HepG2 (cell line): ENCODE results near the gene C1orf87. TPM values are rescaled to one million over a fixed set of nuclear protein-coding genes. Genes with fewer than 3 reads are reported as not detected.

Experiments
- ATAC-seq: fragments of 200-7000 bp; cut with Tn5 transposase; 3 replicates; pipeline ENCODE4 v1.9.1; 2020; ENCODE audit warnings: mild to moderate bottlenecking, moderate library complexity
- BruUV-seq: library from RNA; stranded (reverse); fragments of 400-500 nt; replicated peaks from 2 replicates; lab custom pipeline; 2021; lab: Mats Ljungman, UMichigan
- CTCF ChIA-PET: fragments of 300-600 bp; formaldehyde crosslinking; extraction: SDS; loops from one replicate; lab custom pipeline; 2021; ENCODE audit warnings: low total read pairs, inconsistent platforms, low intra/inter-chr PET ratio; lab: Yijun Ruan, JAX
- POLR2A ChIA-PET: fragments of 350-600 bp; sonication (Branson Sonifier 250); formaldehyde crosslinking; loops from one replicate; lab custom pipeline; 2020; ENCODE audit warnings: antibody characterized with exemption, inconsistent platforms; lab: Yijun Ruan, JAX
- DNase-seq: peaks from one replicate; pipeline ENCODE4 v3.0.0-alpha.2; 2015; ENCODE audit warnings: low spot score
- FAIRE-seq: peaks from 3 replicates; lab custom pipeline; 2011; peaks lifted over from hg19 to GRCh38; lab: Jason Lieb, UNC
- H2AFZ ChIP-seq: one replicate; pipeline ENCODE4 v1.6.1; 2011; ENCODE audit warnings: low read length, inconsistent platforms
- H3K27ac ChIP-seq: fragments of 300-600 bp; 3 replicates; pipeline ENCODE4 v1.8.0; 2011; ENCODE audit warnings: mixed run types, mild to moderate bottlenecking, mixed read lengths, low read length, inconsistent platforms; ENCODE audit not compliant: insufficient read depth; ENCODE audit errors: extremely low read length
- H3K27me3 ChIP-seq, 2 experiments: fragments of 200-600 bp in 1 of 2; 2 replicates in 1 of 2; 3 replicates in 1 of 2; pipeline versions ENCODE4 v1.6.0 to v1.8.0; 2011; ENCODE audit warnings: low read length in 2 of 2, mild to moderate bottlenecking in 2 of 2, moderate library complexity in 2 of 2, inconsistent platforms in 1 of 2; ENCODE audit not compliant: insufficient read depth in 2 of 2, control insufficient read depth in 1 of 2
- H3K36me3 ChIP-seq, 2 experiments: fragments of 200-600 bp in 1 of 2; replicated peaks in 1 of 2; 2 replicates in 1 of 2; 3 replicates in 1 of 2; pipeline versions ENCODE4 v1.5.1 to v1.8.0; 2011; ENCODE audit warnings: low read length in 2 of 2, inconsistent platforms in 1 of 2; ENCODE audit not compliant: insufficient read depth in 2 of 2, control insufficient read depth in 1 of 2
- H3K4me1 ChIP-seq: 2 replicates; pipeline ENCODE4 v1.5.1; 2012; ENCODE audit warnings: low read length, inconsistent platforms; ENCODE audit not compliant: insufficient read depth
- H3K4me2 ChIP-seq: 2 replicates; pipeline ENCODE4 v1.6.0; 2011; ENCODE audit warnings: low read depth, low read length, inconsistent platforms
- H3K4me3 ChIP-seq, 3 experiments: fragments of 200-600 bp in 1 of 3; sonication (generic), shearing (Covaris generic) in 1 of 3; replicated peaks in 1 of 3; 2 replicates each; pipeline ENCODE4 v1.5.1; 2011 to 2016; ENCODE audit warnings: low read length in 3 of 3, inconsistent platforms in 2 of 3, low read depth in 2 of 3, mild to moderate bottlenecking in 2 of 3, control low read depth in 1 of 3, mixed read lengths in 1 of 3; ENCODE audit not compliant: insufficient read depth in 1 of 3
- H3K79me2 ChIP-seq: one replicate; pipeline ENCODE4 v1.6.1; 2011; ENCODE audit warnings: low read length, inconsistent platforms; ENCODE audit not compliant: insufficient read depth
- H3K9ac ChIP-seq: 2 replicates; pipeline ENCODE4 v1.6.0; 2011; ENCODE audit warnings: mild to moderate bottlenecking, low read depth, low read length, inconsistent platforms; ENCODE audit not compliant: insufficient read depth
- H3K9me3 ChIP-seq: 2 replicates; pipeline ENCODE4 v1.5.1; 2012; ENCODE audit warnings: mild to moderate bottlenecking, low read length
- H4K20me1 ChIP-seq: 2 replicates; pipeline ENCODE4 v1.6.0; 2011; ENCODE audit warnings: inconsistent platforms, mild to moderate bottlenecking, low read length, moderate library complexity; ENCODE audit not compliant: insufficient read depth
- FUBP1 ChIP-seq: sonication (generic); formaldehyde crosslinking; IDR thresholded peaks from 2 replicates; pipeline ENCODE4 v1.5.1; 2020; ENCODE audit warnings: missing genetic modification reagents, mild to moderate bottlenecking, borderline replicate concordance
- KMT2A ChIP-seq: sonication (generic); formaldehyde crosslinking; IDR thresholded peaks from 2 replicates; pipeline ENCODE4 v1.4.0; 2020; ENCODE audit warnings: missing genetic modification reagents
- MED8 ChIP-seq: sonication (generic); formaldehyde crosslinking; IDR thresholded peaks from 2 replicates; pipeline ENCODE4 v1.8.1; 2023; ENCODE audit warnings: mild to moderate bottlenecking, missing genetic modification reagents; ENCODE audit not compliant: insufficient replicate concordance
- MZF1 ChIP-seq: sonication (generic); formaldehyde crosslinking; IDR thresholded peaks from 2 replicates; pipeline ENCODE4 v1.8.1; 2023; ENCODE audit warnings: mild to moderate bottlenecking, missing genetic modification reagents, borderline replicate concordance
- NFATC3 ChIP-seq: sonication (generic); formaldehyde crosslinking; IDR thresholded peaks from 2 replicates; pipeline ENCODE4 v1.5.1; 2020; ENCODE audit warnings: mild to moderate bottlenecking, missing genetic modification reagents
- PHF21A ChIP-seq: sonication (generic); formaldehyde crosslinking; IDR thresholded peaks from 2 replicates; pipeline ENCODE4 v1.5.0; 2020; ENCODE audit warnings: mild to moderate bottlenecking, missing genetic modification reagents
- POLR2G ChIP-seq: fragments of 200-400 bp; formaldehyde crosslinking; IDR thresholded peaks from 2 replicates; pipeline ENCODE4 v1.6.1; 2018; ENCODE audit warnings: mild to moderate bottlenecking, low read depth, low read length, moderate library complexity
- TOPORS ChIP-seq: sonication (generic); formaldehyde crosslinking; IDR thresholded peaks from 2 replicates; pipeline ENCODE4 v1.8.0; 2023; ENCODE audit warnings: mild to moderate bottlenecking, missing genetic modification reagents
- TSC22D2 ChIP-seq: sonication (generic); formaldehyde crosslinking; IDR thresholded peaks from 2 replicates; pipeline ENCODE4 v1.5.1; 2020; ENCODE audit warnings: missing genetic modification reagents, mild to moderate bottlenecking, borderline replicate concordance
- U2AF2 ChIP-seq: fragments of 200-400 bp; formaldehyde crosslinking; IDR thresholded peaks from 2 replicates; pipeline ENCODE4 v1.6.1; 2017; ENCODE audit warnings: low read depth, mild to moderate bottlenecking, low read length
- ZFYVE20 ChIP-seq: sonication (generic); formaldehyde crosslinking; IDR thresholded peaks from 2 replicates; pipeline ENCODE4 v1.8.0; 2023; ENCODE audit warnings: low read depth, mild to moderate bottlenecking, moderate library complexity, missing genetic modification reagents, borderline replicate concordance
- ZKSCAN8 ChIP-seq: IDR thresholded peaks from 2 replicates; pipeline ENCODE4 v1.6.1; 2016; ENCODE audit warnings: borderline replicate concordance, missing genetic modification reagents, missing compliant biosample characterization
- ZNF362 ChIP-seq: sonication (generic); formaldehyde crosslinking; IDR thresholded peaks from 2 replicates; pipeline ENCODE4 v1.4.0; 2020; ENCODE audit warnings: missing genetic modification reagents, mild to moderate bottlenecking, borderline replicate concordance
- ZNF644 ChIP-seq: IDR thresholded peaks from 2 replicates; pipeline ENCODE4 v1.6.1; 2016; ENCODE audit warnings: low read depth
- ZUFSP ChIP-seq: sonication (generic); formaldehyde crosslinking; IDR thresholded peaks from 2 replicates; pipeline ENCODE4 v1.9.0; 2021; ENCODE audit warnings: missing genetic modification reagents, mild to moderate bottlenecking, borderline replicate concordance
- in situ Hi-C: cut with HindIII; loops from 2 replicates; pipeline ENCODE4 v1.10.0; 2017; ENCODE audit warnings: low pct_unique_long_range_greater_than_20kb; ENCODE audit not compliant: extremely low pct_ligation_motif_present
- intact Hi-C: fragments of 100-400 bp; cut with micrococcal nuclease; formaldehyde crosslinking; loops from one replicate; pipeline ENCODE4 v1.10.0; 2022; ENCODE audit not compliant: unreplicated experiment
- polyA plus RNA-seq, 8 experiments: library from polyadenylated mRNA; depleted of rRNA in 3 of 8; stranded (reverse) in 7 of 8; unstranded in 1 of 8; fragments of >200 nt; fragmentation: Illumina TruSeq in 4 of 8; extraction: Trizol in 4 of 8; gene quantifications; 2 replicates each; pipeline versions ENCODE4 v1.2.1 to v1.2.3, GENCODE V29; 2011 to 2016; ENCODE audit warnings: low read depth in 4 of 8, missing spikeins in 1 of 8, mixed read lengths in 1 of 8; ENCODE audit not compliant: insufficient read depth in 1 of 8
- total RNA-seq, 5 experiments: library from RNA; depleted of rRNA; stranded (reverse); fragments of >200 nt; fragmentation: Illumina TruSeq; extraction: Trizol; gene quantifications; 2 replicates each; pipeline ENCODE4 v1.2.3, GENCODE V29; 2016; ENCODE audit warnings: low read depth in 1 of 5

Gene C1orf87
- total and polyA plus RNA-seq, 2 of the 13 experiments (the other 11 are each of a cell fraction or from before 2014, with no cell fraction given), result not detected

- Histone ChIP-seq H4K20me1 (no peaks in the 10 kb centered on the region), H3K79me2 (no peaks in the 10 kb centered on the region), H3K36me3 (no peaks in the 10 kb centered on the region), H3K27ac (no peak overlapping the region), H3K4me1 (no peaks in the 10 kb centered on the region), H3K9me3 (no peaks in the 10 kb centered on the region), H3K4me2 (no peak overlapping the region), H3K27me3 (no peaks in the 10 kb centered on the region; a peak in 1 of 5 replicates), H2AFZ (no peak overlapping the region), H3K4me3 (no peak overlapping the region), H3K9ac (no peak overlapping the region)
- ChIA-PET CTCF (no interaction called here), POLR2A (no interaction called here)
- ATAC-seq (no peak), DNase-seq (no peak), FAIRE-seq (no peak)
- in situ Hi-C loops (no loop called here), intact Hi-C loops (no loop called here)
- no TSS peak for BruUV-seq
- no peak for TF ChIP-seq MED8 (CRISPR knock-in tag)
- no peak for TF ChIP-seq ZNF644 (CRISPR knock-in tag)
- TF ChIP-seq NFATC3 (CRISPR knock-in tag), result no peak
- TF ChIP-seq ZNF362 (CRISPR knock-in tag), result no peak
- no peak for TF ChIP-seq TSC22D2
- TF ChIP-seq ZKSCAN8 (CRISPR knock-in tag), result no peak
- no peak for TF ChIP-seq ZFYVE20
- no peak for TF ChIP-seq ZUFSP (CRISPR knock-in tag)
- no peak for TF ChIP-seq U2AF2
- no peak for TF ChIP-seq POLR2G
- no peak for TF ChIP-seq KMT2A
- no peak for TF ChIP-seq PHF21A
- no peak for TF ChIP-seq TOPORS (CRISPR knock-in tag)
- TF ChIP-seq FUBP1 (CRISPR knock-in tag), result no peak
- no peak for TF ChIP-seq MZF1
- TF ChIP-seq, all 625 proteins: peak for 0
These were observed 28.7 kb downstream of the C1orf87 start for GRCh38 chr1:60044881-60045280.
